ENCODE results near the gene PPA1.
"Not testable (repeated sequence)": the region's sequence is repeated elsewhere in the genome, so short reads cannot be mapped to it uniquely, and the experiment has no call there.

- TF ChIP-seq CTCF, POLR2A, EP300 (IDR thresholded peaks at IDR 0.05): not testable (repeated sequence)
Measured at GRCh38 chr10:70237958-70238536, 4.8 kb upstream of the PPA1 start.
